GM18511 (cell line): ENCODE data around the gene CEP131.

Source experiments
- ATAC-seq: cut with Tn5 transposase; IDR thresholded peaks from one replicate; pipeline ENCODE4 v1.9.1; 2021; ENCODE audit warnings: mild to moderate bottlenecking, moderate library complexity; ENCODE audit not compliant: unreplicated experiment

Gene CEP131

GRCh38 chr17:81222906-81223761 is at the start of gene CEP131:
TSS of gene CEP131 (minus strand) at chr17:81222965. CDS start at chr17:81220056, 2,909 bp downstream.
- ATAC-seq, result peak; percentile 92

GRCh38 chr17:81271226-81271625 is 48.5 kb upstream of the CEP131 start:
- no peak for ATAC-seq

GRCh38 chr17:81270279-81270678 is 47.5 kb upstream of the CEP131 start:
- ATAC-seq, result no peak

- ATAC-seq, result no peak
Measured at GRCh38 chr17:81267390-81268067, 44.8 kb upstream of the CEP131 start.

GRCh38 chr17:81265576-81265975 is 42.8 kb upstream of the CEP131 start:
- no peak for ATAC-seq

- no peak for ATAC-seq
Measured at GRCh38 chr17:81264640-81265039, 41.9 kb upstream of the CEP131 start.

- ATAC-seq, result no peak
Measured at GRCh38 chr17:81263371-81264181, 40.8 kb upstream of the CEP131 start.

- ATAC-seq, result no peak
Measured at GRCh38 chr17:81261582-81262336, 39.0 kb upstream of the CEP131 start.

- ATAC-seq, result no peak
Measured at GRCh38 chr17:81261096-81261495, 38.3 kb upstream of the CEP131 start.

- no peak for ATAC-seq
Measured at GRCh38 chr17:81260641-81261040, 37.9 kb upstream of the CEP131 start.

GRCh38 chr17:81260171-81260570 is 37.4 kb upstream of the CEP131 start:
- ATAC-seq, result no peak

GRCh38 chr17:81259058-81259605 is 36.4 kb upstream of the CEP131 start:
- ATAC-seq, result no peak

- ATAC-seq, result no peak
Measured at GRCh38 chr17:81258292-81258691, 35.5 kb upstream of the CEP131 start.

- no peak for ATAC-seq
Measured at GRCh38 chr17:81257533-81257932, 34.8 kb upstream of the CEP131 start.

GRCh38 chr17:81256616-81257015 is 33.9 kb upstream of the CEP131 start:
- no peak for ATAC-seq

GRCh38 chr17:81254955-81255717 is 32.4 kb upstream of the CEP131 start:
- no peak for ATAC-seq

- no peak for ATAC-seq
Measured at GRCh38 chr17:81253358-81254131, 30.8 kb upstream of the CEP131 start.

GRCh38 chr17:81252987-81253329 is 30.2 kb upstream of the CEP131 start:
- ATAC-seq, result no peak
